NCI-H2196 (cell line): Measurements from ENCODE around the gene RBM7.
A peak's percentile ranks its signal among the peaks of the same experiment; 100 is the strongest.

Source experiments
- DNase-seq: peaks from one replicate; lab custom pipeline; 2025; ENCODE audit not compliant: unreplicated experiment; lab: John Stamatoyannopoulos, UW

RBM7 gene

GRCh38 chr11:114395736-114396135 is 4.7 kb upstream of the RBM7 start:
- no peak for DNase-seq

DNA sequence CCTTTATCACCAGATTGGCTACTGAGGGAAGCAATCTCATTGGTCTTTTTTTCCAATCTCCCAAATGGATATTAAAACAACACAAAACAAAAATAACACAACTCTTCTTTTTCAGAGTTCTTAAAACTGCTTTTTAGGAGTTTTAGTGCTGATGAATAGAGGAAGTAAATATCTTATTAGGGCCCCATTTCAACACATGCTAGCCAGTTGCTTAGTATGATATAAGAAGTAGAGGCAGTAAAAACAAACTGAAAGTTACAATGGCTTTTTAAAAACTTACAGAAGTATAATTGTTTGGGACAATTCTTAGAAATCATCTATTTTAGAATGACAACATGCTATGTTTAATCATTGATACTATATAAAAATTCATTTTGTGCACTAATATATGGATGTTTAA is 3.5 kb upstream of the RBM7 start:
- no peak for DNase-seq

DNA sequence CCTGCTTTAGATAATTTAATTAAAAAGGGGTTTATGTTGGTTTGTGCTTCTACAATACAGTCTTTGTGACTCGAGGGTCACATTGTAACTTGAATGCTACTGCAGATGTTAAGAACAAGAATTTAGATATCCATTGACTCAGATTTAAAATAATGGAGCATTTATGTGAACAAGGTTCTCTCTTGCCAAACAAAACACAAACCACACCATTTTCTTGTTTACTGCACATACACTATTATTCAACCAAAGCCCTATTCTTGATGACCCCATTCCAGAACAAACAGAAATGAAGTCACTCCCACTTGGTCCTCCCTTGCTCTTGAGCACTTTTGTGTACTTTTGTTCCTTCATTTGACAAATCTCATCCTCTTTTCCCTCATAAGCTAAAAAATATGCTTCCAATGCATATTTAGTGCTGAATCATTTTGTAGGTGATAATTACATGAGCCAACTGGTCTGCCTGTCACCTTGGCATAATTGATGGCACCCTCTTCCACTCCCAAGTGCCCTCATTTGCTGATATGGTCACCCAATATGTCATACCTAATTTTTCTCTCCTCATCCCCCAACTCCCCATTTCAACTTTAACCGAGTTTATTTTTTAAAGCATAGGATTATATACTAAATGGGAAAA is 3.0 kb upstream of the RBM7 start:
- DNase-seq: no peak

- DNase-seq: no peak
These were observed 2.1 kb upstream of the RBM7 start for GRCh38 chr11:114398303-114398920.

GRCh38 chr11:114399490-114400215 is 813 bp upstream of the RBM7 start:
- peak; percentile 55 for DNase-seq

GRCh38 chr11:114400915-114401223 is 403 bp downstream of the RBM7 start:
- DNase-seq: no peak

DNA sequence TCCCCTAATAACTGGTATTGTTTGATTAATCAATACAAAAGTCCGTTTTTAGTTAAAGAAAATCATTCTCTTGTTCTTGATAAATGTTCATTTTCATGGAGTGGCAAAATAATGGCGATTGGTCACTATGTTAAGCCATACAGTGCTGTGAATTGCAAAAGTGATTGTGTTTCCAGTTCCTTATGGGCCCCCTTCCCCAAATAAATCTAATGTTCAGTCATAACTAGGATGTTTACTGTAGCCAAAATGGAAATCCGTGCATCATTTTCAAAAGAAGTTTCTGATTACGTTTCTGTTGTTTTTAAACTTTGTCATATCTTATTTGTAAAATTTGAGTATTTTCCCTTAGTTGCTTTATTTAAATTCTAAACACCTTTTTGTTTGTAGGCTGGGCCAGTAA is 845 bp downstream of the RBM7 start:
- DNase-seq: no peak

GRCh38 chr11:114412946-114413345 is 12.5 kb downstream of the RBM7 start:
- no peak for DNase-seq

GRCh38 chr11:114413958-114414357 is 13.5 kb downstream of the RBM7 start:
- DNase-seq: no peak

DNA sequence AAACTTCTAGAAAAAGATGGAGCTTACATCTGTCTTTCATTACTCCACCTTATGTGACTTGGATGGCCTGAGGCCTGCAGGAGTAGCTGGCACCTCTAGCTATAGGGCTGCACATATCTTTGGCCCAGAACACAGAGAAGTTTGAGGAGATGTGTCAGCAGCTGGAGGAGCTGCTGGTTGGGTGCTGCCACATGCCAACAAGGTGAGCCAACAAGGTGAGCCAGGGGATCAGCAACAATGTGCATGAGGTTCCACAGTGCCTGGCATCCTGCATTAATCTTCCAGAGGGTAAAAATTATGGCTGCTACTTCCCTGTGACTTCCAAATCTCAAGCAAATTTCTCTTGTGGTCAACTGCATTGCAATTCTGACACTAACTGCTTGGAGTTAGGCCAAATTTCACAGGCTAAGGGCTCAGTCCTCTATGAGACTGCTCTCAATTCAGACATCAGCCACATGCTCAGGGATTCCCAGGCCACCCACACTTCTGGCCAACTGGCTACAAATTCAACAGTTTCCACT is 16.0 kb downstream of the RBM7 start:
- DNase-seq: no peak

GRCh38 chr11:114426280-114426679 is 25.8 kb downstream of the RBM7 start:
- no peak for DNase-seq

- no peak for DNase-seq
These were observed 29.8 kb downstream of the RBM7 start for GRCh38 chr11:114430290-114430689.

GRCh38 chr11:114432893-114433292 is 32.4 kb downstream of the RBM7 start:
- no peak for DNase-seq

DNA sequence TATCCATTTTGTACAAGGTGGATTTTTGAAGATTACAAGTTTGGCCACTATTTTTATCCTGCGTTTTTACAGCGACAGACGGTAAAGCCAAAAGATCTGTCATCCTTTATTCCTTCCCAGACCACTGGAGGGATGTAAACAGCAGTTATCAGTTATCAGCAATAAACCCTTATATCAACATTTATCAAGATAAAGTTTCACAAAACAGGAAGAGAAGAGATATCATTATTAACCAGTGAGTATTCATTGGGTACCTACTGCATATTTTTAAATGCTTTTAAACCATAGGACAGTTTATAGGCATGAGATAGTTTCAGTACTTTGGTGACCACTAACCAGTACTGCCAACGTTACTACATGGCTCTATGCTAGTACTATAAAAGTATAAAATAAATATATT is 32.9 kb downstream of the RBM7 start:
- DNase-seq: no peak

- DNase-seq: no peak
These were observed 37.8 kb downstream of the RBM7 start for GRCh38 chr11:114438303-114438702.

DNA sequence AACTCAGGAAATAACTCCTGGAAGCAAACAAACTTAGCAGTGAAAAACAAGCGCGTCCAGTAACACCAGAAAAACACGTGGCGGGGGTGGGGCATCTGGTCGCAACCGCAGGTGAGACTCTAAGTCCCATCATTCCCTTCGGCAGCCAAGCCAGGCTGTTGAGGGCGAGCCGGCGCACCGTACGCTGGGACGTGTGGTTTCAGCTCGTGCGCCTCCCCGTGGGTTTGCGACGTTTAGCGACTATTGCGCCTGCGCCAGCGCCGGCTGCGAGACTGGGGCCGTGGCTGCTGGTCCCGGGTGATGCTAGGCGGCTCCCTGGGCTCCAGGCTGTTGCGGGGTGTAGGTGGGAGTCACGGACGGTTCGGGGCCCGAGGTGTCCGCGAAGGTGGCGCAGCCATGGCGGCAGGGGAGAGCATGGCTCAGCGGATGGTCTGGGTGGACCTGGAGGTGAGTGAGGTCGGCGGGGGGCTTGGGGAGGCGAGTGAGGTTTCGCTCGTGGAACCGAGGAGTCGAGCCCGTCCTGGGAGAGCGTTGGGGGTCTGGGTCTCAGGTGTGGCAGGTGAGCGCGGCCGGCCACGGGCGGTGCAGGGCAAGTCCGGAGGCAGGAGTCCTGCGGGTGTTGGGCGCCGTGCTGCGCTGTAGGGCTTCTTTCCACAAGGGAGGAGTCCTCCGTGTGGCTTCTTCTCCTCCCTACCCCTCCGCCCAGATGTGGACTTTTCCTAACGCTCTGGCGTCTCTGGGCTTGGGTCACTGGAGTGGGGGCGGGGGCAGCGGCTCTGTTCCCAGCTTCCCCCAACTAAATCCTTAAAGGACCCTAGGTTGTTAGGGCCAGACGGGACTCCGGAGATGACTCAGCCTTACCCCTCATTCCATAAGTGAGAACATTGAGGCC is 39.0 kb downstream of the RBM7 start, which contains the start of gene REXO2:
REXO2 (plus strand) TSS at position 239 of the 892 bp plus-strand sequence; CDS start at position 301, 62 bp downstream.
- peak; percentile 92 for DNase-seq

DNA sequence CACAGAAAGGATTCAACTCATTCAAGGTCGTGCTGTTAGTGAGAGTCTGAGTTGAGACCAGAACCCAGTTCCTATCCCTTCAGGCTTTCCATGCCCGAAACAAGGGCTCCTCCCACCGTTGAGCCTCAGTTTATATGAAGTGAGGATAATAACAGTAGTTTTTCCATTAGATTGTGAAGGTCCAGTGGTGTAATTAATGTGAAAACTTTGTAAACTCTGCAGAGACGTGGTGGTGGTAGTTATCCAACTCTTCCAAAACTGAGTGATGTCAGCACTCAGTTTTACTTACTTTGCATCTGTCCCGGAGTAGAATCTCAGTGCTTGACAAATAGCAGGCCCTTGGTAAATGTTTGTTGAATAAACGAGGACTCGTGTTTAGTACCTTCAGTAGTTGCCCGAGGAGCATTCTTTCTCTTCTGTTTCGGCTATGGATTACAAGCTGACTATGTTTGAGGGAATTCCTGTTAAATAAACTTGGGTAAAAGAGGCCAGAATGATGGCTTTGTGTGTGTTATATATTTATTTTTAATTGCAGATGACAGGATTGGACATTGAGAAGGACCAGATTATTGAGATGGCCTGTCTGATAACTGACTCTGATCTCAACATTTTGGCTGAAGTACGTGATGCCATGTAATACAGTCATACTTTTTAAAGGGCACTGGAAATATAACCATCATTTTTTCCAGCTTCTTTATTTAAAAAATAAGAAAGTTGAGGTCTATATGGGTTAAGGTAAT is 39.8 kb downstream of the RBM7 start:
- DNase-seq: no peak

GRCh38 chr11:114440971-114441763 is 40.7 kb downstream of the RBM7 start:
- peak; percentile 8 for DNase-seq

- no peak for DNase-seq
These were observed 41.5 kb downstream of the RBM7 start for GRCh38 chr11:114441921-114442320.

DNA sequence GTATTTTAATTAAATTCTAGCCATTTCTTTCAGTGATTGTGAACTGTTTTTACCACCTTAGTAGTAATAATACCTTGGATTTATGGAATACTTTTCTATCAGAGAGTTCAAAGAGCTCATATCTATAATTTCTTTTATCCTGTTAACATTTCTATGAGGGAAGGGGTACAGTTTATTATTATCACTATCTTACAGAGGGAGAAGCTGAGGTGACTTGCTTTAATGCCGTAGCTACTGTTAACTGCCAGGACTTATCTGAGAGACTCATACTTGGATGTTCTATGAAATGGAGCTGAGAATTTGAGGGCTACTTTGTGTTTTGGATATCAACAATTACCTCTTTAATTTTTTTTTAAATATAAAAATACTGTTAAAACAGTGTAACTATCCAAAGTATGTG is 42.1 kb downstream of the RBM7 start:
- DNase-seq: no peak
